ENCODE measurements around the gene POLR3H.

The POLR3H gene

DNA sequence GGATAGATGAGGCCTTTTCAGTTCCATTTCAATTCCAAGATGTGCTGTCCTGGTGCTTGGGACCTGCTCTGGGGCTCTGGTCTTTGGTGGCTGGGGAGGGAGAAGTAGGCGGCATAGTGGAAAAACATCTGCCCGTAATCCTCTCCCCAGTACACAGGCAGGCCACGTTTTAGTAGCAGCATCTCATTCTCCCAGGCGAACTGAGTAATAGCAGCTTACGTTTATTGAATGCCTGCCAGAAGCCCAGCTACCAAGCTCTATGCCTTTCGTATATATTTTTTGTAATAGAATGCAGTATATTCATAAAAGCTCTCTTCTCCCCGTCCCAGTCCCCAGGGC is 63.9 kb downstream of the POLR3H start:
- FAIRE-seq: no peak

DNA sequence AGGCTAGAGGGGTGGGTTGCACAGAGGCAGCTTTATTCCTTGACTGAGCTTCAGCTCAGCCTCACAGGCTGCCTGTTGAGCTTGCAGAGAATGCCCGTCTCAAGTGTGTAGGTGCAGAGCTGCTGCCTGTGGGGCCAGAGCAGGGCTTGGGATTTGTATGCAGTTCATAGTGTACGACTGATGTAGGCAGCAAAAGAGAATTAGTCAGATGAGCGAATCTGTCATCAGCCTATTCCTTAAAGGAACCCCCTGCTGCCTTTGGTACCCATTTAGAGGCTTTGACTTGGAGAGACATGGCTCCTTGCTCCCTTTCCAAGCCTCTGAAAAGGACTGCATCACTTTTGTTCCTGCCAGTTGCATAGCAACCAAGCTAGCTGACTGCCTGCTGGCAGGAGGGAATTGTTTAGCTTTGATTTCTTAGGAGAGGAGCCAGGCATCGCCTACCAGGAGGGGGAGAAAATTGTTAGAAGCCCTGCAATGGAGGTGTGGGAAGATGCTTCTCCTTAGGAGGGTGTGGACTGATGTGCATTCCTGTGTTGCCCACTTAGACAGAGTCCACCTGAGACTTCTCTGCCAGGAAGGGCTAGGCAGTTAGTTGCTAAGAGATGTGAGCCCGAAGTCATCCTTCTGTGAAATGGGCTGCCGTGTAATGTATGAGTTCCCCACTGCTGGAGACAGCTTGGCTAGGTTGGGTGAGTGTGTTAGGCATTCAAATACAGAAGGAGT is 64.4 kb downstream of the POLR3H start:
- FAIRE-seq: no peak

DNA sequence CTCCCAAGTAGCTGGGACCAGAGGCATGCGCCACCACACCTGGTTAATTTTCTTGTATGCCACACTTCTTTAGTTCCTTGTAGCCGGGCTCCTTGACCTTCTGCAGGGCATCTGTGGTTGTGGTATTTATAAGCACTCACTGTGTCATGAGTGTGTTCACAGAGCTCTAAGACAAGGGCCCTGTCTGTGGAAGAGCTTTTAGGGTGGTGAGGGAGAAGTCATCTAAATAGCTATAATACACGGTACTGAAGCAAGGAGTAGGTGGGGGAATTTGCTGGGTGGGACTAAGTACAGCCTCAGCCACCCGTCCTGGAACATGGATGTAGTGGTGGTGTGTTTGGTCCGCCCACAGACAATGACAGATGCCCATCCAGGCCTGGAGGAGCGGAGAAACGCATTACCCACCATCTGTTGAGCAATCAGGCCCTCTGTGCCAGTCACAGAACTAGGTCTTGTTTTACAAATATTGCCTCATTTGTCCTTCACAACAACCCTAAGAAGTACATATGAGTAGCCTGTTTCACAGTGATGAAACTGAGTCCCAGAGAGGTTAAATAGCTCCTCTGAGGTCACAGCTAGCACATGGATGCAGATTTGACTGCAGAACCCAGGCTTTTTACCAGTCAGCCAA is 65.3 kb downstream of the POLR3H start:
- no peak for FAIRE-seq

DNA sequence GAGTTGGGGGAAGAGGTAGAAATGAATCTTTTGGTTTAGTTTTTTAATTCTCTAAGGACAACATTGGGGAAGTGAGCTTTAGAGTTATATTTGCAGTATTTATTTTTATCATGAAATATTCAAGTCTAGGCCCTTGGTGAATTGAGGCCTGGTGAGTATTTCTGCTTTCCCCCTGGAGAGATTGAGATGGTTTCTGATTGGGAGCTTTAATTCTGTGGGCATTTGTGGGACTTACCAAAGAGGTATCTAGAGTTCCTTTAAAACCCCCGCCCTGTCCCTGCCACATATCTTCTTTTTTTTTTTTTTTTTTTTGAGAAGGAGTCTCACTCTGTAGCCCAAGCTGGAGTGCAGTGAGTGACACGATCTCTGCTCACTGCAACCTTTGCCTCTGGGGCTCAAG is 65.8 kb downstream of the POLR3H start:
- FAIRE-seq: no peak
